ENCODE results near the gene RALGPS1. TPM values are rescaled to one million over a fixed set of nuclear protein-coding genes. Genes with fewer than 3 reads are reported as not detected.

Gene RALGPS1
- total RNA-seq, 1 donor from 2014 or later = 30.7 TPM

DNA sequence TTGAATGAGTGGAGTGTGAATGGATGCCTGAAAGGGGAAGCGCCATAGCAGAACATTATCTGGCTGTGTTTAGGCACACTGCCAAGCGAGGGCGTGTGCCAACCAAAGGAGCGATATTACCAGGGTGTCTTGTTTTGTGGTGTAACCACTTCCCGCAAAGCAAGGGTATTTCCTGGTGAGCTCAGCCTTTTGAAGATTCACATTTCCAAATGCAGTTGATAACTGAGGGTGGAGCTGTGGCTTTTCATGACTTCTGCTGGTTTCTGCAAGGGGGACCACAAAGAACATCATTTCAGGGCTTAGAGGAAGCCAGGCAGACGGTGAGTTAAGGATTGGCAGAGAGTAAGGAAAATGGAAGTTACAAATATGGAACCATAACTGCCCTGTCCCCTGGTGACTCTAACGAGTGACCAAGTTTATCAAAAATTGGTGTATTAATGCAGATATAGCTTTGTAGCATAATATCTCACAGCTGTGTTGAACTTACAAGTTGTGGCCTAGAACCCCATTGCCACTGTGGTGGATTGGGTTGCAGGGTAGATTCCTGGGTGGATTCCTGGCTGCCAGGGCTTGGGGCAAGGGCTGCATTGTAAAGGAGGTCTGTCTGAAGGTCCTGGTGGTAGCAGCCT, 71.4 kb downstream of the RALGPS1 start:
- H3K27ac Mint-ChIP-seq = no peak overlapping the region
- Histone ChIP-seq H3K9ac (no peak overlapping the region), H3K9me3 (ENCODE audit: low read depth) (no peaks in the 10 kb centered on the region), H3K27ac (no peak overlapping the region), H3K27me3 (no peaks in the 10 kb centered on the region), H4K20me1 (ENCODE audit: low read depth) (no peaks in the 10 kb centered on the region), H3F3A (ENCODE audit: low read depth) (no peaks in the 10 kb centered on the region), H3K36me3 (no peaks in the 10 kb centered on the region), H2AFZ (replicated peaks) (no peak overlapping the region), H3K4me2 (no peak overlapping the region), H3K4me3 (no peak overlapping the region), H3K79me2 (ENCODE audit: low read depth) (no peaks in the 10 kb centered on the region), H3K4me1 (no peaks in the 10 kb centered on the region)
- peaks cover 2% of the 10 kb centered on the region for H3K36me3 Mint-ChIP-seq
- TF ChIP-seq EZH2phosphoT487 (IDR thresholded peaks at IDR 0.05) (no peak), EZH2 (IDR thresholded peaks at IDR 0.05) (no peak)
- TF ChIP-seq, protein P1, sequence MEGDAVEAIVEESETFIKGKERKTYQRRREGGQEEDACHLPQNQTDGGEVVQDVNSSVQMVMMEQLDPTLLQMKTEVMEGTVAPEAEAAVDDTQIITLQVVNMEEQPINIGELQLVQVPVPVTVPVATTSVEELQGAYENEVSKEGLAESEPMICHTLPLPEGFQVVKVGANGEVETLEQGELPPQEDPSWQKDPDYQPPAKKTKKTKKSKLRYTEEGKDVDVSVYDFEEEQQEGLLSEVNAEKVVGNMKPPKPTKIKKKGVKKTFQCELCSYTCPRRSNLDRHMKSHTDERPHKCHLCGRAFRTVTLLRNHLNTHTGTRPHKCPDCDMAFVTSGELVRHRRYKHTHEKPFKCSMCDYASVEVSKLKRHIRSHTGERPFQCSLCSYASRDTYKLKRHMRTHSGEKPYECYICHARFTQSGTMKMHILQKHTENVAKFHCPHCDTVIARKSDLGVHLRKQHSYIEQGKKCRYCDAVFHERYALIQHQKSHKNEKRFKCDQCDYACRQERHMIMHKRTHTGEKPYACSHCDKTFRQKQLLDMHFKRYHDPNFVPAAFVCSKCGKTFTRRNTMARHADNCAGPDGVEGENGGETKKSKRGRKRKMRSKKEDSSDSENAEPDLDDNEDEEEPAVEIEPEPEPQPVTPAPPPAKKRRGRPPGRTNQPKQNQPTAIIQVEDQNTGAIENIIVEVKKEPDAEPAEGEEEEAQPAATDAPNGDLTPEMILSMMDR (IDR thresholded peaks at IDR 0.05) = no peak
- DNase-seq (ENCODE audit: low spot score) = no peak
- no peak overlapping the region for H3K4me3 Mint-ChIP-seq
- H3K9me3 Mint-ChIP-seq = no peaks in the 10 kb centered on the region
- peaks cover 5% of the 10 kb centered on the region for H3K27me3 Mint-ChIP-seq (ENCODE audit: insufficient read depth, low read depth)
- H3K4me1 Mint-ChIP-seq = peaks cover 8% of the 10 kb centered on the region

DNA sequence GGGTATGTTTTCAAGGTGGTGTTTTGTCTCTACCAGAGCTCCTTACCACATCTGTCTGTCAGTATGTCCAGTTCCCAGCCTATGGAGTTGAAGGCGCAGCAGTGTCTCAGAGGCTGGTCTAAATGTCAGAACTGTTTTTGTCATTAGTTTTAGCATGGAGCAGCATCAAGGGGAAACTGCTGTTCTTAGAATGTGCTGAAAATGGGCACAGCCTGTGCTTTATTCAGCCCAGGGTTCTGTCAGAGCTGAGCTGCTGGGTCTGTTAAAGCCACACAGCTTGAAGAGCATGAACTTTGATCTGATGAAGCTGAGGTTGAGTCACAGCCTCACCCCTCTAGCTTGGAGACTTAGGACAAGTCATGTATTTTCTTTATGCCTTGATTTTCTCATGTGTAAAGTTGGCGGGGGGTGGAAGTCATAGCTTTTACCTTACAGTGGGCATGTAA, 71.9 kb downstream of the RALGPS1 start:
- Mint-ChIP-seq H3K36me3 (peaks cover 2% of the 10 kb centered on the region), H3K27me3 (ENCODE audit: insufficient read depth, low read depth) (peaks cover 5% of the 10 kb centered on the region), H3K4me3 (no peak overlapping the region), H3K27ac (no peak overlapping the region), H3K4me1 (peaks cover 8% of the 10 kb centered on the region), H3K9me3 (no peaks in the 10 kb centered on the region)
- no peaks in the 10 kb centered on the region for H3K27me3 ChIP-seq
- H3F3A ChIP-seq (ENCODE audit: low read depth) = no peaks in the 10 kb centered on the region
- H3K79me2 ChIP-seq (ENCODE audit: low read depth) = no peaks in the 10 kb centered on the region
- no peak overlapping the region for H3K4me2 ChIP-seq
- no peaks in the 10 kb centered on the region for H3K36me3 ChIP-seq
- H2AFZ ChIP-seq (replicated peaks) = no peak overlapping the region
- no peak for TF ChIP-seq EZH2 (IDR thresholded peaks at IDR 0.05)
- no peak for TF ChIP-seq EZH2phosphoT487 (IDR thresholded peaks at IDR 0.05)
- TF ChIP-seq, protein P1 (IDR thresholded peaks at IDR 0.05) = no peak
- no peaks in the 10 kb centered on the region for H3K9me3 ChIP-seq (ENCODE audit: low read depth)
- H3K27ac ChIP-seq = no peak overlapping the region
- H3K4me3 ChIP-seq = no peak overlapping the region
- no peak for DNase-seq (ENCODE audit: low spot score)
- H3K9ac ChIP-seq = no peak overlapping the region
- no peaks in the 10 kb centered on the region for H4K20me1 ChIP-seq (ENCODE audit: low read depth)
- no peaks in the 10 kb centered on the region for H3K4me1 ChIP-seq

DNA sequence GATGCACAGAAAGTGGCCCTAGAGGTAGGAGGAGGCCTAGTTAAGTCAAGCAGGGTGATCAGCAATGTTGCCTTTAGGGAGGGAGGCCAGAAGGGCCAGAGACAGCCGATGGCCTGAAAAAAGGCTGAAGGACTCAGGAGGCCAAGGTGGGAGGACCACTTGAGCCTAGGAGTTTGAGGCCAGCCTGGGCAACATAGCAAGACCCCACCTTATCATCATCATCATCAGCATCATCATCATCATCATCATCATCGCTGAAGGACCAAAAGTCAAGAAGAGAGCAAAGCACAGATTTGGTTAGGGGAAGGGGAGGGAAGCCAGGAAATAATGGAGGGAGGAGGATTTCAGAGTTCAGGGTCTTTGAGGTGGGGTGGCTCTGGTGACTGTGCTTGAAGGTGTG, 74.3 kb downstream of the RALGPS1 start:
- Histone ChIP-seq H3K79me2 (ENCODE audit: low read depth) (no peaks in the 10 kb centered on the region), H3K4me1 (no peaks in the 10 kb centered on the region), H4K20me1 (ENCODE audit: low read depth) (no peaks in the 10 kb centered on the region), H3K9me3 (ENCODE audit: low read depth) (peaks cover 5% of the 10 kb centered on the region), H3K9ac (no peak overlapping the region), H3K4me3 (no peak overlapping the region), H3K4me2 (no peak overlapping the region), H3K27me3 (no peaks in the 10 kb centered on the region), H3K36me3 (peaks cover 6% of the 10 kb centered on the region), H3K27ac (no peak overlapping the region), H3F3A (ENCODE audit: low read depth) (no peaks in the 10 kb centered on the region), H2AFZ (replicated peaks) (no peak overlapping the region)
- Mint-ChIP-seq H3K27me3 (ENCODE audit: insufficient read depth, low read depth) (peaks cover 5% of the 10 kb centered on the region), H3K9me3 (peaks cover 13% of the 10 kb centered on the region), H3K4me3 (no peak overlapping the region), H3K36me3 (peaks cover 7% of the 10 kb centered on the region), H3K4me1 (peaks cover 8% of the 10 kb centered on the region), H3K27ac (no peak overlapping the region)
- DNase-seq (ENCODE audit: low spot score) = no peak
- no peak for TF ChIP-seq EZH2 (IDR thresholded peaks at IDR 0.05)
- TF ChIP-seq, protein P1 (IDR thresholded peaks at IDR 0.05) = no peak
- no peak for TF ChIP-seq EZH2phosphoT487 (IDR thresholded peaks at IDR 0.05)
